ENCODE results near the gene LAMP5. TPM values are rescaled to one million over a fixed set of nuclear protein-coding genes. Genes with fewer than 3 reads are reported as not detected.

The LAMP5 gene
- polyA plus RNA-seq, 1 donor from 2014 or later: 0.43 TPM

DNA sequence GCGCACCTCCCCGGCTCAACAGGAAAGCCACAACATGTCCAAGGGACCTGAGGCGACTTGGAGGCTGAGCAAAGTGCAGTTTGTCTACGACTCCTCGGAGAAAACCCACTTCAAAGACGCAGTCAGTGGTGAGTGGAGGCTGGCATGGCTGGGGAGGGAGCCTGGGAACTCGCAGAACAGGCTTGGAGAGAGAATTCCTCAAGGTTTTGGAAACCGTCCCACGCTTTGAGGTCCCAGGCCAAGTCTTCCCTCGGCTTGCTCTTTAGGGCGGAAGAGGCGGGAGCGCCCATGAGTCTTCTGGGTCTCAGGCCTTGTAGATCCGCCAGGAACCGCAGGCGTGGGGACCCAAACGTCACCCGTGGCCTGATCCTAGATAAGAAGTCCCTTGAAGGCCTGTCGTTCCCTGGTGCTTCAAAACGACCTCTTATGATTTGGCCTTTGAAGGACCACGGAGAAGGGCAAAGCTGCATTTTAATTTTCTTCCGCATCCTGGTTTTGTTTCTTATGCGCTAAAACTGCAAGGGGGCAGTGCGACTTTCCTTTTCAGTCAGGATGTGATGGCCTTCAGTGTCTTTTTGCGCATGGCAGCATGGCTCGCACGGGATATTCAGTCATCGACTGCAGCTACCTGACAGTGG, 2.0 kb downstream of the LAMP5 start:
- H2AFZ ChIP-seq (ENCODE audit: low read depth, low read length): no peak overlapping the region
- H3K9ac ChIP-seq (ENCODE audit: low read length): no peak overlapping the region
- peak overlapping the region; percentile 64 for H3K4me3 ChIP-seq (ENCODE audit: low read length)
- no peaks in the 10 kb centered on the region for H3K9me3 ChIP-seq (ENCODE audit: low read length)
- no peaks in the 10 kb centered on the region for H3K36me3 ChIP-seq (ENCODE audit: insufficient read depth, low read length)
- H3K4me2 ChIP-seq (ENCODE audit: low read length): no peak overlapping the region
- H3F3A ChIP-seq (ENCODE audit: insufficient read depth, low read length, poor library complexity, severe bottlenecking): no peaks in the 10 kb centered on the region
- no peaks in the 10 kb centered on the region for H3K79me2 ChIP-seq (replicated peaks; ENCODE audit: insufficient read depth, low read length)
- no peaks in the 10 kb centered on the region for H4K20me1 ChIP-seq (ENCODE audit: insufficient read depth)
- no peak overlapping the region for H3K27ac ChIP-seq (ENCODE audit: low read length)
- TF ChIP-seq EP300 (conservative IDR thresholded peaks at IDR 0.05; ENCODE audit: poor library complexity, severe bottlenecking) (no peak), POLR2AphosphoS5 (IDR thresholded peaks at IDR 0.05) (no peak), MXI1 (conservative IDR thresholded peaks at IDR 0.05; ENCODE audit: poor library complexity, severe bottlenecking) (no peak), RAD21 (conservative IDR thresholded peaks at IDR 0.05) (no peak), SMC3 (conservative IDR thresholded peaks at IDR 0.05; ENCODE audit: poor library complexity) (no peak), TAF1 (IDR thresholded peaks at IDR 0.05; ENCODE audit: low read depth) (no peak), EZH2 (IDR thresholded peaks at IDR 0.05; ENCODE audit: borderline replicate concordance, insufficient read depth, low read length, poor library complexity, severe bottlenecking) (no peak)
- TF ChIP-seq, protein P1, sequence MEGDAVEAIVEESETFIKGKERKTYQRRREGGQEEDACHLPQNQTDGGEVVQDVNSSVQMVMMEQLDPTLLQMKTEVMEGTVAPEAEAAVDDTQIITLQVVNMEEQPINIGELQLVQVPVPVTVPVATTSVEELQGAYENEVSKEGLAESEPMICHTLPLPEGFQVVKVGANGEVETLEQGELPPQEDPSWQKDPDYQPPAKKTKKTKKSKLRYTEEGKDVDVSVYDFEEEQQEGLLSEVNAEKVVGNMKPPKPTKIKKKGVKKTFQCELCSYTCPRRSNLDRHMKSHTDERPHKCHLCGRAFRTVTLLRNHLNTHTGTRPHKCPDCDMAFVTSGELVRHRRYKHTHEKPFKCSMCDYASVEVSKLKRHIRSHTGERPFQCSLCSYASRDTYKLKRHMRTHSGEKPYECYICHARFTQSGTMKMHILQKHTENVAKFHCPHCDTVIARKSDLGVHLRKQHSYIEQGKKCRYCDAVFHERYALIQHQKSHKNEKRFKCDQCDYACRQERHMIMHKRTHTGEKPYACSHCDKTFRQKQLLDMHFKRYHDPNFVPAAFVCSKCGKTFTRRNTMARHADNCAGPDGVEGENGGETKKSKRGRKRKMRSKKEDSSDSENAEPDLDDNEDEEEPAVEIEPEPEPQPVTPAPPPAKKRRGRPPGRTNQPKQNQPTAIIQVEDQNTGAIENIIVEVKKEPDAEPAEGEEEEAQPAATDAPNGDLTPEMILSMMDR (IDR thresholded peaks at IDR 0.05; ENCODE audit: poor library complexity, severe bottlenecking): no peak
- TF ChIP-seq, protein P2, sequence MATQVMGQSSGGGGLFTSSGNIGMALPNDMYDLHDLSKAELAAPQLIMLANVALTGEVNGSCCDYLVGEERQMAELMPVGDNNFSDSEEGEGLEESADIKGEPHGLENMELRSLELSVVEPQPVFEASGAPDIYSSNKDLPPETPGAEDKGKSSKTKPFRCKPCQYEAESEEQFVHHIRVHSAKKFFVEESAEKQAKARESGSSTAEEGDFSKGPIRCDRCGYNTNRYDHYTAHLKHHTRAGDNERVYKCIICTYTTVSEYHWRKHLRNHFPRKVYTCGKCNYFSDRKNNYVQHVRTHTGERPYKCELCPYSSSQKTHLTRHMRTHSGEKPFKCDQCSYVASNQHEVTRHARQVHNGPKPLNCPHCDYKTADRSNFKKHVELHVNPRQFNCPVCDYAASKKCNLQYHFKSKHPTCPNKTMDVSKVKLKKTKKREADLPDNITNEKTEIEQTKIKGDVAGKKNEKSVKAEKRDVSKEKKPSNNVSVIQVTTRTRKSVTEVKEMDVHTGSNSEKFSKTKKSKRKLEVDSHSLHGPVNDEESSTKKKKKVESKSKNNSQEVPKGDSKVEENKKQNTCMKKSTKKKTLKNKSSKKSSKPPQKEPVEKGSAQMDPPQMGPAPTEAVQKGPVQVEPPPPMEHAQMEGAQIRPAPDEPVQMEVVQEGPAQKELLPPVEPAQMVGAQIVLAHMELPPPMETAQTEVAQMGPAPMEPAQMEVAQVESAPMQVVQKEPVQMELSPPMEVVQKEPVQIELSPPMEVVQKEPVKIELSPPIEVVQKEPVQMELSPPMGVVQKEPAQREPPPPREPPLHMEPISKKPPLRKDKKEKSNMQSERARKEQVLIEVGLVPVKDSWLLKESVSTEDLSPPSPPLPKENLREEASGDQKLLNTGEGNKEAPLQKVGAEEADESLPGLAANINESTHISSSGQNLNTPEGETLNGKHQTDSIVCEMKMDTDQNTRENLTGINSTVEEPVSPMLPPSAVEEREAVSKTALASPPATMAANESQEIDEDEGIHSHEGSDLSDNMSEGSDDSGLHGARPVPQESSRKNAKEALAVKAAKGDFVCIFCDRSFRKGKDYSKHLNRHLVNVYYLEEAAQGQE (IDR thresholded peaks at IDR 0.05; ENCODE audit: borderline replicate concordance): no peak
- no peaks in the 10 kb centered on the region for H3K9me2 ChIP-seq (ENCODE audit: insufficient read depth, low read length)
- H3K27me3 ChIP-seq (ENCODE audit: insufficient read depth, low read depth, low read length): peaks cover 74% of the 10 kb centered on the region

DNA sequence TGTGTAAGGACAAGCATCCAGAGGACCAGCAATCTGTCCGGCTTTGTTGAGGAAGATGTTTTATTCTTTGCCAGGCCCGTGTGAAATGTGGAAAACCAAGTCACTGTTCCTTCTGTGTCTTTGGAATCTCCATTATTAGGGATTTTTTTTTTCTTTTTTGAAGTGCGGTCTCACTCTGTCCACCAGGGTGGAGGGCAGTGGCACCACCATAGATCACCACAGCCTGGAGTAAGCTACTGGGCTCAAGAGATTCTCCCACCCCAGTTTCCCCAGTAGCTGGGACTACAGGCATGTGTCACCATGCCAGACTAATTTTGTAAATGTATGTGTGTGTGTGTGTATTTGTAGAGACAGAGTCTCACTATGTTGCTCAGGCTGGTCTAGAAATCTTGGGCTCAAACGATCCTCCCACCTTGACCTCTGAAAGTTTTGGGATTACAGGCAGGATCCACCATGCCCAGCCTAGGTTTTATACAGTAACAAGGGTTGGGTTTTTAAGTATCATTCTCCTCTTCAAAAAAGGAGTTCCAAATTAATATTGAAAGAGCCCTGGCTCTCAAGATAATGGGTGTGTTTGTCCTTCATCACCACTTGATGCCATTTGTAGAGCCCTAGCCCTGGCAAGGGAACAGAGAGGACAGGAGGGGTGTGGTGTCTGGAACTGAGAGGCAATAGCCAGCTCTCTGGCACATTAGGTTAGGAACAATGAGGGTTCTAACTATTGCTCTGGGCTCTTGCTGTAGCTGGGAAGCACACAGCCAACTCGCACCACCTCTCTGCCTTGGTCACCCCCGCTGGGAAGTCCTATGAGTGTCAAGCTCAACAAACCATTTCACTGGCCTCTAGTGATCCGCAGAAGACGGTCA, 3.1 kb downstream of the LAMP5 start:
- Histone ChIP-seq H3K9me2 (ENCODE audit: insufficient read depth, low read length) (no peaks in the 10 kb centered on the region), H4K20me1 (ENCODE audit: insufficient read depth) (no peaks in the 10 kb centered on the region), H3K4me2 (ENCODE audit: low read length) (no peak overlapping the region), H3K9me3 (ENCODE audit: low read length) (no peaks in the 10 kb centered on the region), H3K9ac (ENCODE audit: low read length) (no peak overlapping the region), H3K27ac (ENCODE audit: low read length) (no peak overlapping the region), H2AFZ (ENCODE audit: low read depth, low read length) (no peak overlapping the region), H3K4me3 (ENCODE audit: low read length) (no peak overlapping the region), H3K79me2 (replicated peaks; ENCODE audit: insufficient read depth, low read length) (no peaks in the 10 kb centered on the region), H3K36me3 (ENCODE audit: insufficient read depth, low read length) (no peaks in the 10 kb centered on the region), H3K27me3 (ENCODE audit: insufficient read depth, low read depth, low read length) (peaks cover 62% of the 10 kb centered on the region), H3F3A (ENCODE audit: insufficient read depth, low read length, poor library complexity, severe bottlenecking) (no peaks in the 10 kb centered on the region)
- no peak for TF ChIP-seq SMC3 (conservative IDR thresholded peaks at IDR 0.05; ENCODE audit: poor library complexity)
- TF ChIP-seq, protein P2 (IDR thresholded peaks at IDR 0.05; ENCODE audit: borderline replicate concordance): no peak
- TF ChIP-seq, protein P1 (IDR thresholded peaks at IDR 0.05; ENCODE audit: poor library complexity, severe bottlenecking): no peak
- no peak for TF ChIP-seq EP300 (conservative IDR thresholded peaks at IDR 0.05; ENCODE audit: poor library complexity, severe bottlenecking)
- TF ChIP-seq RAD21 (conservative IDR thresholded peaks at IDR 0.05): no peak
- no peak for TF ChIP-seq EZH2 (IDR thresholded peaks at IDR 0.05; ENCODE audit: borderline replicate concordance, insufficient read depth, low read length, poor library complexity, severe bottlenecking)
- no peak for TF ChIP-seq TAF1 (IDR thresholded peaks at IDR 0.05; ENCODE audit: low read depth)
- TF ChIP-seq MXI1 (conservative IDR thresholded peaks at IDR 0.05; ENCODE audit: poor library complexity, severe bottlenecking): no peak
- no peak for TF ChIP-seq POLR2AphosphoS5 (IDR thresholded peaks at IDR 0.05)
